Upper lobe of right lung (tissue), 1 donor: Measurements from ENCODE around the gene BPTF. TPM values are rescaled to one million over a fixed set of nuclear protein-coding genes. Genes with fewer than 3 reads are reported as not detected.

Experiments
- ATAC-seq: fragments of 200-7000 bp; cut with Tn5 transposase; one replicate; pipeline ENCODE4 v1.9.1; 2020; ENCODE audit warnings: mild to moderate bottlenecking, moderate library complexity
- DNase-seq: peaks from one replicate; pipeline ENCODE4 v3.0.0-alpha.2; 2020
- H3K27ac ChIP-seq: fragments of 200-600 bp; one replicate; pipeline ENCODE4 v1.8.0; 2022
- H3K27me3 ChIP-seq: fragments of 200-600 bp; one replicate; pipeline ENCODE4 v1.8.0; 2022; ENCODE audit warnings: mild to moderate bottlenecking
- H3K36me3 ChIP-seq: fragments of 200-600 bp; one replicate; pipeline ENCODE4 v1.8.0; 2022
- H3K4me1 ChIP-seq: fragments of 200-600 bp; one replicate; pipeline ENCODE4 v1.8.0; 2022
- H3K4me3 ChIP-seq: fragments of 200-600 bp; one replicate; pipeline ENCODE4 v1.8.0; 2022; ENCODE audit warnings: mild to moderate bottlenecking
- H3K9me3 ChIP-seq: fragments of 200-600 bp; one replicate; pipeline ENCODE4 v1.8.0; 2022
- CTCF ChIP-seq: fragments of 200-600 bp; IDR thresholded peaks from one replicate; pipeline ENCODE4 v1.8.0; 2022; ENCODE audit warnings: antibody characterized with exemption
- intact Hi-C: fragments of 100-400 bp; cut with DNase I; formaldehyde crosslinking; loops from one replicate; pipeline ENCODE4 v1.11.0; 2022
- total RNA-seq: library from RNA; stranded (reverse); fragmentation: NEBNext Ultra II Directional; extraction: Animal tissue kit (Norgen Biotek cat#: 25700); gene quantifications from one replicate; pipeline ENCODE4 v1.2.1, GENCODE V29; 2021
- donor health status: DM: no; HTN: yes; CAD: no; lungs with severe emphysema.

The BPTF gene
- total RNA-seq, 1 donor from 2014 or later, result 91.8 TPM

DNA sequence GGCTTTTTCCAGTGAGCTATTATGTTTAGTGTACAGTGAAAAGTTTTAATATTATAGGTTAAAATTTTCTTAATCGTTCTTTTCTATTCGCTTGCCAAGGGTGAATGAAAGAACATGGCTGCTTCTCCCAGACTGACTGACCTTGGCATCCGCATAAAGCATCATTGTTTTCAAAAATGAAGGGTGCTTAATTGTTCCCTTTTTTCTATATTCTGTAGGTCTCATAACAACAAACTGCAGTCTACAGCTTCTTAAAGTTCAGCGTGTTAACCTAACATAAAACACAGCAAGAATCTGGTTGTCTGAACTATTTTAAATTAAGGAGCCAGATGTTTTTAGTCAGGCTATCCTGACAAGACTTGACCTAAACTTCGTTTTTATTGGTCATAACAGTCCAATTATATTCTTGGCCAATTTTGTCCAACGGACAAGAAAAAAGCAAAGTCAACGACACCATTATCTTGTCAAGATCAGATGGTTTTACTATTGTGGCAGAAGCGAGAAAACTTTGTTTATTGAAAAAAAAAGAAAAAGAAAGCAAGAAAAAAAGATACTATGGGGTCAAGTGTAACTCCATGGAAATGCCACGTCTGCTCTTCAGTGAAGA is 156.8 kb downstream of the BPTF start:
- intact Hi-C loops, result no loop called here
- Histone ChIP-seq H3K27ac (no peak overlapping the region), H3K27me3 (no peaks in the 10 kb centered on the region), H3K9me3 (no peaks in the 10 kb centered on the region), H3K36me3 (peaks cover 16% of the 10 kb centered on the region), H3K4me1 (no peaks in the 10 kb centered on the region), H3K4me3 (no peak overlapping the region)
- ATAC-seq, result no peak
- TF ChIP-seq CTCF, result no peak
- DNase-seq, result no peak

DNA sequence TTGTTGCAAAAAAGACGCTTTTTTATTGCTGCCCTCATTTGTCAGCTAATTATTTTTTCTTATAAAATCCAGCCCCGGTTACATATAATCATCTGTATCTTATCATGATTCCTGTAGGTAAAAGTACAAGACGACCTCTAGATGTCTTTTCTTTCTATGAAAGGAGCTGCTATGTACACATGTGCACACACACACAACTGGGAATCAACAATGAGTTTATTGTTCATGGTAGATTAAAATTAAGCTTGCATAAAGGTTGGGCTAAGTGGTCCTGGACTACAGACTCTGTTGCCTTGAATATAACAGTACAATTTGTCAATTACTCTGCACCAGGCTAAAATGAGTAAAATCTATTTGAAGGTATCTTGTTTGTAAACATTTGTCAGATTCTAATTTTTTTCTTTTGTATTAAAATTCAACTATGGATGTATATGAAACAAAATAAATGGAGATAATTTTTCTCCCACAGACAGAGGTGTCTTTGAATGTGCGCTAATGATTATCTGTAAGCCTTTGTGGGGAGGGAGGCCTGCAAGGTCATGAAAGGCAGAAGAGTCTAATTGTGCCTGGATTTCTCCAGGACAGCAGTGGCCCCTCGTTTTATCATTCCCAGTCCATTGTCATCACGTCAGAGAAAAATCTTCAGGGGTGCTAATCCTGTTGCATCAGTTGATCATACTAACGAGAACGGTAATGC is 157.5 kb downstream of the BPTF start:
- no peak overlapping the region for H3K27ac ChIP-seq
- no peaks in the 10 kb centered on the region for H3K4me1 ChIP-seq
- peaks cover 16% of the 10 kb centered on the region for H3K36me3 ChIP-seq
- intact Hi-C loops, result no loop called here
- no peak for TF ChIP-seq CTCF
- DNase-seq (no peak), ATAC-seq (no peak)
- no peak overlapping the region for H3K4me3 ChIP-seq
- H3K27me3 ChIP-seq, result no peaks in the 10 kb centered on the region
- H3K9me3 ChIP-seq, result no peaks in the 10 kb centered on the region

- H3K27ac ChIP-seq, result no peak overlapping the region
- H3K36me3 ChIP-seq, result peaks cover 16% of the 10 kb centered on the region
- no peak for TF ChIP-seq CTCF
- no peaks in the 10 kb centered on the region for H3K4me1 ChIP-seq
- H3K27me3 ChIP-seq, result no peaks in the 10 kb centered on the region
- DNase-seq, result no peak
- no peak overlapping the region for H3K4me3 ChIP-seq
- no peak for ATAC-seq
- no peaks in the 10 kb centered on the region for H3K9me3 ChIP-seq
- intact Hi-C loops, result no loop called here
Measured at GRCh38 chr17:67983383-67983688, 158.0 kb downstream of the BPTF start.

DNA sequence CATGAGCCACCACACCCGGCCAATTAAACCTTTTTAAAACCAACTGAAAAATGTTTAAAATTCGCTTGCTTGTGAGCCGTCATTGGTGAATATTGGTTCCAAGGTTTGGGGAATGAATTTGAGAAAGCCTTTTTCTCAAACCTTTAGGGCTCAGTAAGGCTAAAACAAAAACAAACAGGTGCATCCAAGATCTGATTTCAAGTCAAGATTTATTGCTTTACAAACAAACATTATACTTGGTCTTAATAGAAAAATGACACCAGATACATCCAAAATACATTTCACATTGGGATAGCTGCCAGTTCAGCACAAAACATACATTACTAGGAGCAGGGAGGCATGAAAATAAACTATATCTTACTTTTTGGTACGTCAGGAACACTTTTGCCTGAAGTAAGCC is 165.6 kb downstream of the BPTF start:
- Histone ChIP-seq H3K4me3 (no peak overlapping the region), H3K27ac (no peak overlapping the region), H3K9me3 (no peaks in the 10 kb centered on the region), H3K36me3 (no peaks in the 10 kb centered on the region), H3K4me1 (peaks cover 16% of the 10 kb centered on the region), H3K27me3 (no peaks in the 10 kb centered on the region)
- no peak for TF ChIP-seq CTCF
- DNase-seq (no peak), ATAC-seq (no peak)
- intact Hi-C loops, result no loop called here

DNA sequence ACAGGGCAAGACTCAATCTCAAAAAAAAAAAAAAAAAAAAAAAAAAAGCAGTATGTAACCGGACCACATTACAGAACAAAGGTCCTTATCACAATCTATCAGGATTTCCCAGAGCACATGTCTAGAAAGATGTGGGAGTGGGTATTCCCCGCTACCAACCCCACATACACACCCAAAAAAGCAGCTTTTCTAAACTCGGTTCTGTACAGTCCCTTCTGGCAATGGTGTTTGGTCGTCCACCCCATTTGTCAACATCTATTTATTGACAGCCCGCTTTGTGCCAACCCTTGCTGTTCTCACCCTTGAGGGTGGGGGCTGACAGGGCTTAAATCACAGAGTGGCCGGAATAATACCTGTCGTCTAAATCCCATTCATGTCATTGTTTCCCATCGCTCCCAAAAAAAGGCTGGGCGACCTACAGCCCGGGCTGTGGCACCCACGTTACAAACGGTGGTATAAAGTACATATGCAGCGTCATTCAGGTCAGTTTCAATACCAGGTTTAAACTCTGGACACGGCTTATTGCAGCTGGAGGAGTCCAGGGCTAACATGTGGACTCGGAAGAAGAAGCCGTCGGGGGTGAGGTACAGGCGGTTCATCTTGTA is 167.3 kb downstream of the BPTF start:
- DNase-seq, result no peak

More for the DNA sequence above, 167.3 kb downstream of the BPTF start:
- Histone ChIP-seq H3K9me3 (no peaks in the 10 kb centered on the region), H3K27me3 (no peaks in the 10 kb centered on the region), H3K4me3 (peak overlapping the region; percentile 72), H3K4me1 (peaks cover 16% of the 10 kb centered on the region), H3K27ac (peak overlapping the region; percentile 90), H3K36me3 (no peaks in the 10 kb centered on the region)
- TF ChIP-seq CTCF, result no peak
- no peak for ATAC-seq
- intact Hi-C loops, result no loop called here
